Activated CD4-positive, alpha-beta T cell treated with anti-CD3 and anti-CD28 coated beads, Interleukin-2, amount 50 U/mL, for 4 hours (primary cell): ENCODE data around the gene DAPK2.
A peak's percentile ranks its signal among the peaks of the same experiment; 100 is the strongest.
"Not testable (repeated sequence)": the region's sequence is repeated elsewhere in the genome, so short reads cannot be mapped to it uniquely, and the experiment has no call there.

Experiments
- DNase-seq, 2 experiments: peaks; one replicate each; pipeline ENCODE4 v3.0.0-alpha.2; 2020

The DAPK2 gene

GRCh38 chr15:63971427-63971805 lies 74.9 kb downstream of the DAPK2 start:
- DNase-seq = peak; percentile 53 to 60

DNA sequence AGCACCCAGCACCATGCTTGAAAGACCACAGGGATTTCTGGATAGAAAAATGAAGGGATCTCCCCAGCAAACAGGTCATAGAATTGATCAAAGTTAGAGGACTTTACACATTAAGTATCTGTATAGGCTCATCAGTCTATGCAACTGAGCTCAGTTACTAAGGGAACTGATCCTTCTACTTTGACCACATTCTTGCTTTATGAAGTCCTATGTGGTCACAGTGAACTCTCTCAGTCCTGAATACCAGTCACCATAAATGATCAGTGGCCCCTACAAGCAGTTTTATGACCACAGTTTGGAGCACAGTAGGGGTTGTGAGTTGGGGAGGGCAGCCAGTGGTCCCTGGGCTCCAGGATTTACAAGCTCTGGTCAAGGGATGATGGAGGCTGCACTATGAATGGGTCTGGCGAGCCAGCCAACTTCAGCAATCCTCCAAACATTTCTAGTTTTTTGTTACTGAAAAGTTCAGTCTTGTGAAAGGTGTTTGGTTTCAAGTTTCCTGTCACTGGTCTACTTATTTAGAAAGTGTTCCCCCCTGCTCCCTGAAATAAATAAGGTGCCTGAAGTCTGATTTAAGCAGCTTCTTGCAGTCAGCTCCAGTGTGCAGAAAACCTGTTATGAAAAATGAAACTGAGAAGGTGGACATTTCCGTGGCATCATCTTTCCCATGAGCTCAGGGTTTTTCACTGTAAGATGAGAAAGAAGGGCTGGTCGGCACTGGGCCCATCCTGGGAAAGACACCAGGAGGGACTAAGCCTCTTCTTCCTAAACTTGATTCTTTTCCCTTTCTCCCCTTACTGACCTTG lies 75.5 kb downstream of the DAPK2 start:
- DNase-seq = no peak

GRCh38 chr15:63969652-63970421 lies 76.4 kb downstream of the DAPK2 start:
- no peak for DNase-seq

- DNase-seq = no peak
Measured at GRCh38 chr15:63968700-63969099, 77.6 kb downstream of the DAPK2 start.

- no peak for DNase-seq
Measured at GRCh38 chr15:63968122-63968524, 78.2 kb downstream of the DAPK2 start.

DNA sequence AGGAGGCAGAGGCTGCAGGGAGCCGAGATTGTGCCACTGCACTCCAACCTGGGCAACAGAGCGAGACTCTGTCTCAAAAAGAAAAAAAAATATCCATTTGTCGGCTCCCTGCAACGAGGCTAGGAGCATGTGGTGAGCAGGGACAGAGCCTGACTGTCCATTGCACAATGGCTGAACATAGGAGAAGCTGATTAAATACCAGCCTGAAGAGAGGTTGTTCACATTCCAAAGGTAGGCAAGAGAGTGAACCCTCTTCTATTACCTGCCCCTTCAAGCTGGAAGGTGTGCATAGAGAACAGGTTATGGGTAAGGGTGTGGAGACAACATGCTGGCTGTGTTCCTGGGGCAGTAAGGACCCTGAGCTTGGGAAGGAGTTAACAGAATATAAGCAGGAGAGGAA lies 78.7 kb downstream of the DAPK2 start:
- no peak for DNase-seq

- DNase-seq = not testable (repeated sequence)
Measured at GRCh38 chr15:63962947-63963721, 83.2 kb downstream of the DAPK2 start.

- DNase-seq = no peak
Measured at GRCh38 chr15:63953524-63953923, 92.8 kb downstream of the DAPK2 start.

- no peak for DNase-seq
Measured at GRCh38 chr15:63950911-63951481, 95.3 kb downstream of the DAPK2 start.

DNA sequence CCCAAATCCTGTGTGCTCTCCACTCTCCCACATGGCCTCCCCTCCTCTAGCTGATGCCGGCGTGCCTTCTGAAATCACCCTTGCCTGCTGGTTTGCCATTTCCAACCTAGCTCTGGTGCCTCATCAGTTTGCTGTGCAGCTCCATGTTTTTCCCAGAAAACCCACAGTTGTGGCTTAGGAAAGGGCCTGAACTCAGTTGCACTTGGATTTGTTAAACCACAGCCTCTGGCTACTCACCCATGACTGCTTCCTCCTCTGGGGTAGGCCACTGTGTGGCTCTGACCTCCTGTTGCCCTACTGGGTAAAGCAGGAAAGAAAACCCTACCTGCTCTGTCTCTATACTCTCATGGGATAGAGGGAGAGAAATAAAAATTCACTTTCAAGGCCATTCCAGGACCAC lies 97.3 kb downstream of the DAPK2 start:
- no peak for DNase-seq

GRCh38 chr15:63948436-63948835 lies 97.8 kb downstream of the DAPK2 start:
- no peak for DNase-seq

DNA sequence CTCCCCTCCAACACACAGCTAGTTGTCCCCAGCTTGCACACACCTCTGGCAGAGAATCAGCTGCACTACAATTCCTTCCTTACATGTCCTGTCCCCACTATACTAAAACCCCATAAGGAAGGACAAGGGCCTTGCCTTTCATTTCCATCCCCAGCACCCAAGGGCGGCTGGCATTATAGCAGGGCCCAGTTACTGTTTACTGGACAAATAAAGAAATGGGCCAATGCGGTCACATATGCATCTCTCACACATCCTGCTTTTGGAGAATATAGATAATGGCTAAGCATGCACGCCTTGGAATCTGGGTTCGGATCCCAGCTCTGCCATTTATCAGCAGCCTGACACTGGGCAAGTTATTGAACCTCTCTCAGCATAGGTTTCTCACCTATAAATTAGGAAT lies 99.1 kb downstream of the DAPK2 start:
- no peak for DNase-seq

- no peak for DNase-seq
Measured at GRCh38 chr15:63946524-63947065, 99.7 kb downstream of the DAPK2 start.

- DNase-seq = no peak
Measured at GRCh38 chr15:63945838-63946298, 100.4 kb downstream of the DAPK2 start.

- peak; percentile 58 to 67 for DNase-seq
Measured at GRCh38 chr15:63945007-63945788, 101.1 kb downstream of the DAPK2 start.

DNA sequence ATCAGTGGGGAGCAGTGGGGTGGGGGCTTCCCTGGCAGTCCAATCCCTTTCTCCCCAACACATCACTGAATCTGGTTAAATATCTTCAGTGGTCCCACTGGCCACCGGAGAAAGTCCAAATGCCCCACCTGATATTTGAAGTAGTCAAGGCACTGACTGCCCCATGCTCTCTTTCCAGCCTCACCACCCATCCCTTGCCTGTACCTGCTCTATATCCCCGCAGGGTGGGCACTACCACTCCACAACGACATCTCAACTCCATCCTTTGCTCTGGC lies 101.7 kb downstream of the DAPK2 start:
- DNase-seq = no peak

- no peak for DNase-seq
Measured at GRCh38 chr15:63943829-63944680, 102.2 kb downstream of the DAPK2 start.

GRCh38 chr15:63942486-63943365 lies 103.6 kb downstream of the DAPK2 start:
- DNase-seq = no peak

DNA sequence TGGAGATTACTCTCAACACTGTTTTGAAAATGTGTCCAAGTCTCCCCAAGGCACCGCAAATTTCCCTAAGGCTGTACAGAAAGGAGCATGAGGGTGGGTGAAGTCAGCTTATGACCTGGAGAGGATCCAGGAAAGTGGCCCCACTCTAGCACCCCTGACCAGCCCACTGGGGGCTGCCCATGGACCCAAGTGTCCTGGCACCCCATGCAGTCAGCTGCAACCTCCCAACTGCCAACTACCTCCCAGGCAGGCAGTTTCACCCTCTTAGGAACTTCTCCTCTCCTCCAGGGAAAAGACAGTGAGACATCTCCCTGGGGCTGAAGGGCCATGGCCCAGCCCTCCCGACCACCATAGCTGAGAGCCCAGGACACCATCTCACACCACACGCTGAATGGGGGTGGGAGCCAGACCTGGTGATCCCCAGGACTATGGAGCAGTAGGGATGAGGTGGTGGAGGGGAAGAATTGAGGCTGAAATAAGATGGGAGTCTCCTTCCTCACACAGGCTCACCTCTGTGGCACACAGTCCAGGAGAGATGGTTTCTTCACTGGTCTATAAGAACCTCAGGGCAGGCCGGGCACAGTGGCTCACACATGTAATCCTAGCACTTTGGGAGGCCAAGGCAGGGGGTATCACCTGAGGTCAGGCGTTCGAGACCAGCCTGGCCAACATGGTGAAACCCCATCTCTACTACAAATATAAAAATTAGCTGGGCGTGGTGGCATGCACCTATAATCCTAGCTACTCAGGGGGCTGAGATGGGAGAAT lies 104.4 kb downstream of the DAPK2 start:
- no peak for DNase-seq
